ENCODE measurements around the gene PRKG1.
"Not testable (repeated sequence)": the region's sequence is repeated elsewhere in the genome, so short reads cannot be mapped to it uniquely, and the experiment has no call there.

The PRKG1 gene

GRCh38 chr10:51321980-51322379, 247.7 kb downstream of the PRKG1 start:
- no peak for DNase-seq (ENCODE audit: low read depth in 2 of 2)

- DNase-seq (ENCODE audit: low read depth in 2 of 2) = no peak
Observed at GRCh38 chr10:51325649-51326048, 251.4 kb downstream of the PRKG1 start.

- DNase-seq (ENCODE audit: low read depth in 2 of 2) = no peak
Observed at GRCh38 chr10:51326174-51326573, 251.9 kb downstream of the PRKG1 start.

GRCh38 chr10:51327432-51327831, 253.1 kb downstream of the PRKG1 start:
- DNase-seq (ENCODE audit: low read depth in 2 of 2) = no peak

GRCh38 chr10:51340366-51340765, 266.1 kb downstream of the PRKG1 start:
- DNase-seq (ENCODE audit: low read depth in 2 of 2) = no peak

- no peak for DNase-seq (ENCODE audit: low read depth in 2 of 2)
Observed at GRCh38 chr10:51340845-51341610, 266.7 kb downstream of the PRKG1 start.

GRCh38 chr10:51341745-51342144, 267.5 kb downstream of the PRKG1 start:
- DNase-seq (ENCODE audit: low read depth in 2 of 2) = not testable (repeated sequence)

- no peak for DNase-seq (ENCODE audit: low read depth in 2 of 2)
Observed at GRCh38 chr10:51342381-51342780, 268.1 kb downstream of the PRKG1 start.

GRCh38 chr10:51343391-51343790, 269.1 kb downstream of the PRKG1 start:
- DNase-seq (ENCODE audit: low read depth in 2 of 2) = no peak

GRCh38 chr10:51344371-51344770, 270.1 kb downstream of the PRKG1 start:
- DNase-seq (ENCODE audit: low read depth in 2 of 2) = no peak

GRCh38 chr10:51348622-51349021, 274.3 kb downstream of the PRKG1 start:
- no peak for DNase-seq (ENCODE audit: low read depth in 2 of 2)

GRCh38 chr10:51357170-51357569, 282.9 kb downstream of the PRKG1 start:
- DNase-seq (ENCODE audit: low read depth in 2 of 2) = no peak

GRCh38 chr10:51358227-51358626, 283.9 kb downstream of the PRKG1 start:
- DNase-seq (ENCODE audit: low read depth in 2 of 2) = no peak

GRCh38 chr10:51363415-51363814, 289.1 kb downstream of the PRKG1 start:
- no peak for DNase-seq (ENCODE audit: low read depth in 2 of 2)

- DNase-seq (ENCODE audit: low read depth in 2 of 2) = no peak
Observed at GRCh38 chr10:51364674-51365073, 290.4 kb downstream of the PRKG1 start.

GRCh38 chr10:51366044-51366443, 291.8 kb downstream of the PRKG1 start:
- DNase-seq (ENCODE audit: low read depth in 2 of 2) = no peak

- DNase-seq (ENCODE audit: low read depth in 2 of 2) = no peak
Observed at GRCh38 chr10:51367127-51367526, 292.8 kb downstream of the PRKG1 start.

GRCh38 chr10:51367694-51368093, 293.4 kb downstream of the PRKG1 start:
- DNase-seq (ENCODE audit: low read depth in 2 of 2) = no peak

- no peak for DNase-seq (ENCODE audit: low read depth in 2 of 2)
Observed at GRCh38 chr10:51368943-51369342, 294.7 kb downstream of the PRKG1 start.

GRCh38 chr10:51369903-51370302, 295.6 kb downstream of the PRKG1 start:
- DNase-seq (ENCODE audit: low read depth in 2 of 2) = no peak

GRCh38 chr10:51371743-51372142, 297.5 kb downstream of the PRKG1 start:
- DNase-seq (ENCODE audit: low read depth in 2 of 2) = no peak

GRCh38 chr10:51375790-51376189, 301.5 kb downstream of the PRKG1 start:
- no peak for DNase-seq (ENCODE audit: low read depth in 2 of 2)

GRCh38 chr10:51377070-51377931, 303.0 kb downstream of the PRKG1 start:
- DNase-seq (ENCODE audit: low read depth in 2 of 2) = no peak
